ENCODE measurements around the gene GRIN2A. TPM values are rescaled to one million over a fixed set of nuclear protein-coding genes. Genes with fewer than 3 reads are reported as not detected.

Gene GRIN2A
- total and polyA plus RNA-seq, 8 donors, result 0.03 to 0.96 (median 0.26) TPM

GRCh38 chr16:9827062-9827752 lies 355.0 kb downstream of the GRIN2A start:
- H3K27ac ChIP-seq, result no peak overlapping the region
- peaks cover 0 to 4% of the 10 kb centered on the region in 2 donors for H3K27me3 ChIP-seq
- intact Hi-C loops (cut with DNase I), result no loop called here
- DNase-seq (no peak), ATAC-seq (no peak)
- no peaks in the 10 kb centered on the region for H3K36me3 ChIP-seq
- H3K9me3 ChIP-seq, result no peaks in the 10 kb centered on the region
- TF ChIP-seq, protein P1, sequence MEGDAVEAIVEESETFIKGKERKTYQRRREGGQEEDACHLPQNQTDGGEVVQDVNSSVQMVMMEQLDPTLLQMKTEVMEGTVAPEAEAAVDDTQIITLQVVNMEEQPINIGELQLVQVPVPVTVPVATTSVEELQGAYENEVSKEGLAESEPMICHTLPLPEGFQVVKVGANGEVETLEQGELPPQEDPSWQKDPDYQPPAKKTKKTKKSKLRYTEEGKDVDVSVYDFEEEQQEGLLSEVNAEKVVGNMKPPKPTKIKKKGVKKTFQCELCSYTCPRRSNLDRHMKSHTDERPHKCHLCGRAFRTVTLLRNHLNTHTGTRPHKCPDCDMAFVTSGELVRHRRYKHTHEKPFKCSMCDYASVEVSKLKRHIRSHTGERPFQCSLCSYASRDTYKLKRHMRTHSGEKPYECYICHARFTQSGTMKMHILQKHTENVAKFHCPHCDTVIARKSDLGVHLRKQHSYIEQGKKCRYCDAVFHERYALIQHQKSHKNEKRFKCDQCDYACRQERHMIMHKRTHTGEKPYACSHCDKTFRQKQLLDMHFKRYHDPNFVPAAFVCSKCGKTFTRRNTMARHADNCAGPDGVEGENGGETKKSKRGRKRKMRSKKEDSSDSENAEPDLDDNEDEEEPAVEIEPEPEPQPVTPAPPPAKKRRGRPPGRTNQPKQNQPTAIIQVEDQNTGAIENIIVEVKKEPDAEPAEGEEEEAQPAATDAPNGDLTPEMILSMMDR (IDR thresholded peaks at IDR 0.05), result no peak
- H3K4me3 ChIP-seq, result no peak overlapping the region
- no peaks in the 10 kb centered on the region for H3K4me1 ChIP-seq

DNA sequence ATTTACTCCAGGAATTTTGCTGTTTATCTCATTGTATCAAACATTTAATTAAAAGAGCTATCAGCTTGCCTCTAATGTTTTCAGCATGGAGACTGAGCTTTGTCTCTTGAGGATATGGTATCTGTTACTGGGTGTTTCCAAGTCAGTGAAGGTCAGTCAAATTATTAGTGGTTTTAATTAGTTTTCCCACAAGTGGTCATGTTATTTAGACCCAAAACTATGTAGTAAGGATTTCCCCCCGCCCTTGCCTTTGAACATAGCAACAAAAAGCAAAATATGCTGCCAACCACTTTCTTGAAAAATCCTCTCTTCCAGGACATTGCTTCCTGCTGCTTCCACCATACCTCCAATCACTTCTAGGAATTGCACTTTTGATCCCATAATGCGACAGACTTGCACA lies 355.6 kb downstream of the GRIN2A start:
- no peak for DNase-seq
- intact Hi-C loops (cut with DNase I), result no loop called here

GRCh38 chr16:9824200-9825068 lies 357.8 kb downstream of the GRIN2A start:
- Histone ChIP-seq H3K27ac (no peak overlapping the region), H3K4me1 (no peaks in the 10 kb centered on the region), H3K4me3 (no peak overlapping the region), H3K36me3 (no peaks in the 10 kb centered on the region), H3K9me3 (no peaks in the 10 kb centered on the region), H3K27me3 (peaks cover 0 to 4% of the 10 kb centered on the region in 2 donors)
- TF ChIP-seq, protein P1 (IDR thresholded peaks at IDR 0.05), result no peak
- intact Hi-C loops (cut with DNase I), result no loop called here
- no peak for ATAC-seq
- DNase-seq, result no peak

More for the DNA sequence above, 355.6 kb downstream of the GRIN2A start:
- H3K4me1 ChIP-seq, result no peaks in the 10 kb centered on the region
- no peaks in the 10 kb centered on the region for H3K36me3 ChIP-seq
- TF ChIP-seq, protein P1 (IDR thresholded peaks at IDR 0.05), result no peak
- H3K4me3 ChIP-seq, result no peak overlapping the region
- no peak for ATAC-seq
- peaks cover 0 to 4% of the 10 kb centered on the region in 2 donors for H3K27me3 ChIP-seq
- H3K27ac ChIP-seq, result no peak overlapping the region
- no peaks in the 10 kb centered on the region for H3K9me3 ChIP-seq

GRCh38 chr16:9823510-9823909 lies 358.7 kb downstream of the GRIN2A start:
- no peak for ATAC-seq
- intact Hi-C loops (cut with DNase I), result no loop called here
- TF ChIP-seq, protein P1 (IDR thresholded peaks at IDR 0.05), result no peak

DNA sequence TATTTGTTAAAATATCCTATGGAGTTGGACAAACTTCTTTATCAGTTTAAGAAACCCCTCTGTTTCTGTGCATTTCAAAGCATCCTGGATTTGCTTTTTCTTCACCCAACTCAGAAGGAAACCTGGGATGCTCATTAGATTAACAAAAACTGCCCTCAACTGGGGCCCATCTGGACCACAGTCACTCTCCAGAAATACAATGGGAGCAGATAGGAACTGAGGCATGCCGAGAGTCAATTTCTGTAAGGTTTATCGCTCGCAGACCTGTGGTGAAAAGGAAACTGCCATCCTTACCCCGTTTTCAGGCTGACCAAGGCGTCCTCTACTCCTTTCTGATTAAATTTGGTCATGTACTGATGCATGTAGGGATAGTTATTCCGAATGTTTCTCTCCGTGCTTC lies 360.3 kb downstream of the GRIN2A start:
- TF ChIP-seq, protein P1 (IDR thresholded peaks at IDR 0.05), result no peak
- ATAC-seq (no peak), DNase-seq (no peak)
- Histone ChIP-seq H3K27ac (no peak overlapping the region), H3K4me3 (no peak overlapping the region), H3K27me3 (peaks cover 0 to 4% of the 10 kb centered on the region in 2 donors), H3K9me3 (no peaks in the 10 kb centered on the region), H3K4me1 (no peaks in the 10 kb centered on the region), H3K36me3 (no peaks in the 10 kb centered on the region)
- intact Hi-C loops (cut with DNase I), result no loop called here

More at GRCh38 chr16:9823510-9823909, 358.7 kb downstream of the GRIN2A start:
- peaks cover 0 to 4% of the 10 kb centered on the region in 2 donors for H3K27me3 ChIP-seq
- no peaks in the 10 kb centered on the region for H3K36me3 ChIP-seq
- no peak overlapping the region for H3K27ac ChIP-seq
- no peaks in the 10 kb centered on the region for H3K4me1 ChIP-seq
- H3K9me3 ChIP-seq, result no peaks in the 10 kb centered on the region
- no peak for DNase-seq
- no peak overlapping the region for H3K4me3 ChIP-seq

All from left lung (tissue), 10 donors.